ENCODE measurements around the gene KIRREL3.
"Not testable (repeated sequence)": the region's sequence is repeated elsewhere in the genome, so short reads cannot be mapped to it uniquely, and the experiment has no call there.

KIRREL3 gene

GRCh38 chr11:126396965-126397364, 603.6 kb downstream of the KIRREL3 start:
- DNase-seq (ENCODE audit: insufficient read length, low spot score) = no peak
- no peak for TF ChIP-seq CTCF (IDR thresholded peaks at IDR 0.05; ENCODE audit: insufficient read depth, missing control alignments)
- no peak for FAIRE-seq

GRCh38 chr11:126396266-126396665, 604.3 kb downstream of the KIRREL3 start:
- not testable (repeated sequence) for DNase-seq (ENCODE audit: insufficient read length, low spot score); FAIRE-seq

- DNase-seq (ENCODE audit: insufficient read length, low spot score); FAIRE-seq: not testable (repeated sequence)
These were observed 604.8 kb downstream of the KIRREL3 start for GRCh38 chr11:126395784-126396183.

- DNase-seq (ENCODE audit: insufficient read length, low spot score); FAIRE-seq: not testable (repeated sequence)
These were observed 605.9 kb downstream of the KIRREL3 start for GRCh38 chr11:126394634-126395072.

- TF ChIP-seq CTCF (IDR thresholded peaks at IDR 0.05; ENCODE audit: insufficient read depth, missing control alignments) = no peak
- FAIRE-seq = no peak
- no peak for DNase-seq (ENCODE audit: insufficient read length, low spot score)
These were observed 606.5 kb downstream of the KIRREL3 start for GRCh38 chr11:126394036-126394435.

GRCh38 chr11:126393143-126393542, 607.4 kb downstream of the KIRREL3 start:
- FAIRE-seq (no peak), DNase-seq (ENCODE audit: insufficient read length, low spot score) (no peak)
- TF ChIP-seq CTCF (IDR thresholded peaks at IDR 0.05; ENCODE audit: insufficient read depth, missing control alignments) = no peak

GRCh38 chr11:126392633-126393013, 607.9 kb downstream of the KIRREL3 start:
- TF ChIP-seq CTCF (IDR thresholded peaks at IDR 0.05; ENCODE audit: insufficient read depth, missing control alignments) = no peak
- no peak for DNase-seq (ENCODE audit: insufficient read length, low spot score)
- no peak for FAIRE-seq

- TF ChIP-seq CTCF (IDR thresholded peaks at IDR 0.05; ENCODE audit: insufficient read depth, missing control alignments) = no peak
- no peak for FAIRE-seq
- DNase-seq (ENCODE audit: insufficient read length, low spot score) = no peak
These were observed 608.5 kb downstream of the KIRREL3 start for GRCh38 chr11:126391970-126392632.

All from D721Med (cell line).